Fibroblast of mammary gland (primary cell): ENCODE results near the gene SMOC2.

Source experiments
- DNase-seq: peaks from one replicate; pipeline ENCODE4 v3.0.0-alpha.2; 2010; ENCODE audit warnings: low read depth
- H3K4me3 ChIP-seq: 2 replicates; pipeline ENCODE4 v1.5.1; 2011; ENCODE audit warnings: low read depth, mild to moderate bottlenecking, low read length, moderate library complexity; ENCODE audit not compliant: control insufficient read depth
- TF ChIP-seq, protein P1 (sequence below): conservative IDR thresholded peaks from 2 replicates; pipeline ENCODE4 v1.5.1; 2011; ENCODE audit warnings: low read depth, low read length, inconsistent platforms; ENCODE audit not compliant: control insufficient read depth, insufficient read depth

SMOC2 gene

DNA sequence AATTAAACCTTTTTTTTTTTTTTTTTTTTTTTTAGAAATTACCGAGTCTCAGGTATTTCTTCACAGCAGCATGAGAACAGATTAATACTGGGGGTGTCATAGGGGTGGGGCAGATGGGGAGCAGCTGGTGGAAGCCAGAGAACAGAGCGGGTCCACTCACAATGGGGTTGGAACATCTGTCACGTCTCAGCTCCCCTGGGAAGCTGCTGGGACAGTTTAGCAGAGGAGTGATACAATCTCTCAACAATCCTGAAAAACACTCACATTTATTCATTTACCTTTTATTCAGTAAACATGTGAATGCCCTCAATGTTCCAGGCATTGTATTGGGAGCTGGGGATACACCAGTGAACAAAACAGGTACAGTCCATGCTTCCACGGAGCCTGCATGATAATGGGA lies 162.2 kb downstream of the SMOC2 start:
- TF ChIP-seq, protein P1, sequence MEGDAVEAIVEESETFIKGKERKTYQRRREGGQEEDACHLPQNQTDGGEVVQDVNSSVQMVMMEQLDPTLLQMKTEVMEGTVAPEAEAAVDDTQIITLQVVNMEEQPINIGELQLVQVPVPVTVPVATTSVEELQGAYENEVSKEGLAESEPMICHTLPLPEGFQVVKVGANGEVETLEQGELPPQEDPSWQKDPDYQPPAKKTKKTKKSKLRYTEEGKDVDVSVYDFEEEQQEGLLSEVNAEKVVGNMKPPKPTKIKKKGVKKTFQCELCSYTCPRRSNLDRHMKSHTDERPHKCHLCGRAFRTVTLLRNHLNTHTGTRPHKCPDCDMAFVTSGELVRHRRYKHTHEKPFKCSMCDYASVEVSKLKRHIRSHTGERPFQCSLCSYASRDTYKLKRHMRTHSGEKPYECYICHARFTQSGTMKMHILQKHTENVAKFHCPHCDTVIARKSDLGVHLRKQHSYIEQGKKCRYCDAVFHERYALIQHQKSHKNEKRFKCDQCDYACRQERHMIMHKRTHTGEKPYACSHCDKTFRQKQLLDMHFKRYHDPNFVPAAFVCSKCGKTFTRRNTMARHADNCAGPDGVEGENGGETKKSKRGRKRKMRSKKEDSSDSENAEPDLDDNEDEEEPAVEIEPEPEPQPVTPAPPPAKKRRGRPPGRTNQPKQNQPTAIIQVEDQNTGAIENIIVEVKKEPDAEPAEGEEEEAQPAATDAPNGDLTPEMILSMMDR, result no peak
- no peak overlapping the region for H3K4me3 ChIP-seq
- no peak for DNase-seq

DNA sequence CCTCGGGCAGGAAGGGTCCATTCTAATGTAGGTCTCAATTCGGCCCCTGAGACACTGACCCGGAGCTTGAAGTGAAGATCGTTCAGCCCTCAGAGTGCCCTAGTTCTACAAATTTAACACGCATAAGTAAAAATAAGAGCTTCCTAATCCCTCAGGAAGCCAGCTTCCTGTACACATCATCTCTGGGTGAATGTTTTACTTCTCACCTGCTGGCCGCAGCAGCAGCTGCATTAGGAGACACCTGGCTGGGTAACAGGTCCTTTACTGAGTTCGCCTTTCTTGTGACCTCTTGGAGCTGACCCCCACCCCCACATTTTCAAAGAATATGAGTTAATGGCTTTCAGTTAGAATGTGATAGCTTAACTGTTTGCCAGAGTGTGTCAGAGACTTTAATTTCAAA lies 165.0 kb downstream of the SMOC2 start:
- TF ChIP-seq, protein P1, result no peak
- H3K4me3 ChIP-seq, result no peak overlapping the region
- DNase-seq, result no peak

DNA sequence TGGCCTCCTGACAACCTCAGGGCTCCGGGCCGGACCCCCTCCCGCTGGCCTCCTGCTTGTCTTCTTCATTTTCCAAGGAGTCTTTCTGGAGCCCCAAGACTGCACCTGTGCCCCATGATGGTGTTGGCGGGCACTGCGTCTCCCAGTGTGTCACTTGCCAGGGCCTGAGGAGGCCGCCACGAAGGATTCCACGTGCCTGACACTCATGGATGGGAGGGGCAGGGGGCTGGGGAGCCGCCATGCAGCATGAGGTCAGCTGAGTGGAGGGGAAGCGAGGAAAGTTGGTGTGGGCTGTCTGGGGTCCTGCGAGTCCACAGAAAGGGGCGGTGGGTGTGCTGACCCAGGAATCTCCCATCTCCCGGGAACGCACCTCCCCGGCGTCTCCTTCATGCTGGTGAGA lies 165.7 kb downstream of the SMOC2 start:
- TF ChIP-seq, protein P1, result no peak
- no peak overlapping the region for H3K4me3 ChIP-seq
- DNase-seq, result no peak

DNA sequence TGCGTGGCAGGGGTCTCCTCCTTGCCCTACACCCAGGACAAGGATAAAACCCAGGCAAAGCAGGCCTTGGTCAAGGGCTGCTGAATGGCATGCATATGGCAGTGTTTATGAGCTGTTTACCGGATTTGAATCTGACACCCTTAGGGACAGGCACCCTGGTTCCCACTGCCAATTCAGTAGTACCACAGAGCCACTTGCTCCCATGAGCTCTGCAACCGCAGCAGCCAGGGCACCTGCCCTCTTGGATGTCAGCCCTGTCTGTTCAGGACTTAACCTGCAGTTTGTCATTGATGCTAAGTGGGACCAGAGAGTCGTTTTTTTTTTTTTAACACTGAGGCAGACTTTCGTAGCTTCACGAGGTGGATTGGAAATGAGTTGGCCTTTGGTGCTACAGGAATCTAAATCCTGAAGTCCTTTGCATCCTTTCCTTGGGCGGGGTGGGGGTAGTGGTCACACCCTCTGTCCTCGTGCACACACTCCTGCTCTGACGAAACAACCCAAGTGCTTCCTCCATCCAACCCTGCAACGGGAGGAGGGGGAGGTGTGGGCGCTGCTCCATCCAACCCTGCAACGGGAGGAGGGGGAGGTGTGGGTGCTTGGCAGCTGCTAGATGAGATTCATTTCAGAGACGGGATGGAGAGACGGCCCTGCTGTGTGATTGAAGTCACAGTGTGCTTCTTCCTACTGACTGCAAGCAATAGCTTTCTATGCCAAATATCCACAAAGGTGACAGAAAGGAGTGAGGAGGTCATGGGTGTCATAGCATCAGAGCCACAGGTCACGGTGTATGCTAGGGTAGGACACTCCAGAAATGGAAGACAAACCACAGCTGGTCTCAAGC lies 166.5 kb downstream of the SMOC2 start:
- no peak for DNase-seq
- no peak overlapping the region for H3K4me3 ChIP-seq
- TF ChIP-seq, protein P1, result no peak

DNA sequence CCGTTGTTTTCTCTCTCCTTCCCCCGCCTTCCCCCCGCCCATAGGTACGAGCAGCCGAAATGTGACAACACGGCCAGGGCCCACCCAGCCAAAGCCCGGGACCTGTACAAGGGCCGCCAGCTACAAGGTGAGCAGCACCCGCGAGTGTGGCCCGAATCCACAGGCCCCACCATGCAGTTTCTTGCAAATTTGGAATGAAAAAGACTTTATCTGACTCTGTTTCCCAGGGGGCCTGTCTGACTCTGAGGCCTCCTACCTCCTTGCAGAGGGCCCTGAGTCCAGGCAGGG lies 167.1 kb downstream of the SMOC2 start:
- no peak for DNase-seq
- TF ChIP-seq, protein P1, result no peak
- no peak overlapping the region for H3K4me3 ChIP-seq

DNA sequence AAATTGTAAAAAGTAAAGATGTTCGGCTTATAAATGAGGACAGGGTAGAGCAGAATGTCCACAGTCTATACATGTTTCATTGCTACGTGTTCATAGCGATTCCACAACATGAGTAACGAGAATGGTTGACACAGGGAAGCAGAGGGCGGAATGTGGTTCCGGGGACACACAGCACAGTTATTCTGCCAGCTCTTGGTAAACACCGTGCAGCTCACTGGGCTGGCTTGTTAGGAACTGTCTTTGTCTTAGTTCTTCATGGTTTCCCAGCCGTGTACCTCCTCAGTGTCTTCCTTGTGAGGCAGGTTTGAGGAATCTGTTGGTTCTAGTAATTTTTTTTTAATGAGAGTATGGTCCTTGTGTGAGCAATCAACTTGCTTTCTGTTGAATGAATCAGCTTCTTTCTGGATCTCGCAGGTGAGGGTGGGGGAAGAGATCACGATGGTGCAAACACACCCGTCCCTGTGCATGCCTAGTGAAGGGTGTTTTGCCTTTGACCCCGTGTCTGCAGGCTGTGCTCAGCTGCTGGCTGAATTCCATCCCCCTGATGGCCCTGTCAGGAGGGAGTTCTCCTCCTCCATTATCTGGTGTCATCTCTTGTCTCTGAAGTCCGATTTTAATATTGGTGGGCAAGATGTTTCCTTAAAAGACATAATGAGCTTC lies 168.2 kb downstream of the SMOC2 start:
- TF ChIP-seq, protein P1, result no peak
- no peak overlapping the region for H3K4me3 ChIP-seq
- no peak for DNase-seq
